D721Med (cell line): Measurements from ENCODE around the gene MTHFS.
"Not testable (repeated sequence)": the region's sequence is repeated elsewhere in the genome, so short reads cannot be mapped to it uniquely, and the experiment has no call there.

Source experiments
- DNase-seq: peaks from one replicate; pipeline ENCODE4 v3.0.0; 2011; ENCODE audit warnings: low spot score; ENCODE audit not compliant: insufficient read length
- FAIRE-seq: peaks from 2 replicates; lab custom pipeline; 2011; peaks lifted over from hg19 to GRCh38; lab: Jason Lieb, UNC
- TF ChIP-seq, protein P1 (sequence below): IDR thresholded peaks from 2 replicates; pipeline ENCODE4 v1.5.1; 2012; ENCODE audit warnings: mild to moderate bottlenecking, control low read depth; ENCODE audit not compliant: insufficient read depth; ENCODE audit errors: missing control alignments

The MTHFS gene

DNA sequence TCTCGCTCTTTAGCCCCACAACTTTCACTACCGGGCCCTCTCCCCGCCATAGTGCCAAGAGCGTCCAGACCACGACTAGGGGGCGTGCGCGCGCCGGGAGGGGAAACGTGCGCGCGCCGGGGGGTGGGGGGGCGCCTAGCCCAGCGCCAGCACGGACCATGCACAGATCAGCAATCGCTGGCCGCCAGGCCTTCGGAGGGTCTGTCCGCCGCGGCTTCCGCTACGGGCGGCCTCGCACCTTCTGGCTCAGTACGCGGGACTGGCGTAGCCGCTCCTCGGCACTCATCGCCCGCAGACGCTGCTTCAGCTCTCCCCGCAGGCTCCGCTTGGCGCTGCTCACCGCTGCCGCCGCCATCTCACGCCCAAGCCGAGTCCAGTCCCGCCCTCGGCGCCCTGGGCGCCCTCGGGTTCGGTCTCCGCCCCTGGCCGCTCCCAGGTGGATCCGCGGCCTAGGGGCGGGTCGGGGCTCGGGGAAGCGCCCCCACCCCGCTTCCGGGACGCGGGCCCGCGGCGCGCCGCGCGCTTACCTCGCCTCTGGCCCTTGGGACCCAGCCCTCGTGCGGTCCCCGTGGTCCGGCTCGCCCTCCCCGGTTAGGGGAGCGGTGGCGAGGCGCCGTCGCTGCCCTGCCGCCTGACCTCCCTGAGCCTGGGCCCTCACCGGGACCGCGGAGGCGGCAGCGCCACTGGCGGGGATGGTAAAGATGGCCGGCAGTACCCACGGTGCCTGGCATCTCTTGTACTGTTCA, at the start of gene MTHFS:
Gene MTHFS (minus strand): TSS at position 381 of the 746 bp plus-strand sequence. CDS start 26 bp downstream, at position 355.
- TF ChIP-seq, protein P1, sequence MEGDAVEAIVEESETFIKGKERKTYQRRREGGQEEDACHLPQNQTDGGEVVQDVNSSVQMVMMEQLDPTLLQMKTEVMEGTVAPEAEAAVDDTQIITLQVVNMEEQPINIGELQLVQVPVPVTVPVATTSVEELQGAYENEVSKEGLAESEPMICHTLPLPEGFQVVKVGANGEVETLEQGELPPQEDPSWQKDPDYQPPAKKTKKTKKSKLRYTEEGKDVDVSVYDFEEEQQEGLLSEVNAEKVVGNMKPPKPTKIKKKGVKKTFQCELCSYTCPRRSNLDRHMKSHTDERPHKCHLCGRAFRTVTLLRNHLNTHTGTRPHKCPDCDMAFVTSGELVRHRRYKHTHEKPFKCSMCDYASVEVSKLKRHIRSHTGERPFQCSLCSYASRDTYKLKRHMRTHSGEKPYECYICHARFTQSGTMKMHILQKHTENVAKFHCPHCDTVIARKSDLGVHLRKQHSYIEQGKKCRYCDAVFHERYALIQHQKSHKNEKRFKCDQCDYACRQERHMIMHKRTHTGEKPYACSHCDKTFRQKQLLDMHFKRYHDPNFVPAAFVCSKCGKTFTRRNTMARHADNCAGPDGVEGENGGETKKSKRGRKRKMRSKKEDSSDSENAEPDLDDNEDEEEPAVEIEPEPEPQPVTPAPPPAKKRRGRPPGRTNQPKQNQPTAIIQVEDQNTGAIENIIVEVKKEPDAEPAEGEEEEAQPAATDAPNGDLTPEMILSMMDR, result peak; percentile 48
- FAIRE-seq (no peak), DNase-seq (no peak)

DNA sequence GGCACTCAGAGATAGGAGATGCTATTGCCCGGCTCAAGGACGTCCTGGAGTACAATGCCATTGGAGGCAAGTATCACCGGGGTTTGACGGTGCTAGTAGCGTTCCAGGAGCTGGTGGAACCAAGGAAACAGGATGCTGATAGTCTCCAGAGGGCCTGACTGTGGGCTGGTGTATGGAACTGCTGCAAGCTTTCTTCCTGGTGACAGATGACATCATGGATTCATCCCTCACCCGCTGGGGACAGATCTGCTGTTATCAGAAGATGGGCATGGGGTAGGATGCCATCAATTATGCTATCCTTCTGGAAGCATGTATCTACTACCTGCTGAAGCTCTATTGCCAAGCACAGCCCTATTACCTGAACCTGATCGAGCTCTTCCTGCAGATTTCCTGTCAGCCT, 47.8 kb upstream of the MTHFS start:
- FAIRE-seq (no peak), DNase-seq (no peak)

GRCh38 chr15:79943820-79944219, 47.0 kb upstream of the MTHFS start:
- FAIRE-seq, result no peak
- TF ChIP-seq, protein P1, result no peak
- no peak for DNase-seq

More for the DNA sequence above, 47.8 kb upstream of the MTHFS start:
- TF ChIP-seq, protein P1, result no peak

- FAIRE-seq (no peak), DNase-seq (no peak)
- TF ChIP-seq, protein P1, result no peak
These were observed 46.1 kb upstream of the MTHFS start for GRCh38 chr15:79942741-79943481.

DNA sequence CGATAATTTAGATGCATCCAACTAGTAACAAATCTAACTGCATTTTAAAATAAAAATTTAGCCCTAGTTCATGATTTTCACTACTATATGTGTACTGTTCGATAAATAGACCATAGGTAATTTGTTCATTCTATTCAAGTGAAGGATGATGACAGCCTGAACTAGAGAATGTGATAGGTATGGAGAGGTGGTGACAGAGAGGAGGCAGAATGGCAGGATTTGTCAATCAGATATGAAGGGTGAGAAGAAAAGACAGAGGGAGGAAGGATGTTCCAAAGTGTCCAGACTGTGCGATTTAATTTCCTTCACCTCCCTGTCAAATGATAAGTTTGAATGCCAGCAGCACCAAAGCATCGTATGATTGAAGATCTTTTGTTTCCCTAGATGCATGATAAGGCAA, 42.6 kb upstream of the MTHFS start:
- FAIRE-seq, result no peak
- TF ChIP-seq, protein P1, result no peak

DNA sequence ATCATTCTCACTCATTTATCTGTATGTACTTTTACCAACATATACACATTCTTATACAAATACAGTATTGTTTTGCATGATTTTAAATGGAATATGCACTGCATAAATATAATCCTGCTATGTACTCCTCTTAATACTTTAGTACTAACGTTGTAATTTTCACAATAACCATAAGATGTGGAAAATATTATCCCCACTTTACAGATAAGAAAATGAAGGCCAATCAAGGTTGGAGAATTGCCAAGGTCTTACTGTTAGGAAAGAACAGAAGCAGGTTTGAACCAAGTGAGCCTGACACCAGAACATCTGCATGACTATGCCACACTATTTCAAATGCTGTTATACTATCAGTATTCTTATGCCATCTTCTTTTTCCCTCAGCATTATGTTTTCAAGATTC, 41.3 kb upstream of the MTHFS start:
- DNase-seq, result no peak
- FAIRE-seq, result no peak
- TF ChIP-seq, protein P1, result no peak

More for the DNA sequence above, 42.6 kb upstream of the MTHFS start:
- DNase-seq, result no peak

GRCh38 chr15:79935556-79936201, 38.9 kb upstream of the MTHFS start:
- not testable (repeated sequence) for FAIRE-seq, DNase-seq
